ENCODE results near the gene MSTN. TPM values are rescaled to one million over a fixed set of nuclear protein-coding genes. Genes with fewer than 3 reads are reported as not detected.

The MSTN gene
- total and polyA plus RNA-seq, 12 donors = 0.14 to 3.8 (median 0.57) TPM; not detected in 1

DNA sequence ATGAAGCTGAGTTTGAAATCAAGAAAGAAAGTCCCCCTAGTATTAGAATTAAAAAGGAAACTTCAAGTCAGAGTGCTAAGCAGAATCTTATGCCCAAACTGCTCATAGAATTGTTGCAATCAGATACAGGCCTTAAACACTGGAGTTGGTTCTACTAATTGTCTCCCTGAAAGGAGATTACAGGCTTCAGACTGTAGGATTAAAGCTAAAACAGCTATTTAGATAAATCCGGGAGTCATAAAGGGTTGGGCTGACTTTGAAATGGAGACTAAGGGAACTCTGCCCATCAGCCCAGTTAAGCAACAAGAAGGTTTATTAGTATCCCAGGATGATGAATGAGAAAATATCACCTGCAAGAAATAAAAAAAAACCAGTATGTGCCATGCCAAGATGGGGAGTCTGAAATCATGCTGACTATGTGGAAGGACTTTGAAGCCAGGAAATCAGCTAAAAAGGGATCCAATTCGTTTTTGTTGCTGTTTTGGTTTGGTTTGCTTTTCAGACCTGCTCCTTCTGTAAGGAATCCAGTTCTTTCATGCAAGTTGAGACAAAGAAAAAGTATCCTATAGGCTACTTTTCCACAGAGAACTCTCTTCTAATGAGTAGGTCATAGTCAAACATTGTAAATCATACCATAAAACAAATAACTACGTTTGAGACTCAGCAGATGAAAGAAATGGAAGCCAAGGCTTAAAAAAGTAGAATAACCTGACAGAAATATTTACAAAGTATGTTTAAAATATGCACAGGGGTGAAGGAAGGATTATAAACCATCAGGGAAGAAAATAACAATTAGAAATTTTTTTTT is 37.6 kb upstream of the MSTN start:
- Histone ChIP-seq H3K9me3 (replicated peaks in 1 of 3) (no peaks in the 10 kb centered on the region), H3K4me3 (no peak overlapping the region), H3K27me3 (no peaks in the 10 kb centered on the region), H3K4me1 (replicated peaks in 1 of 2) (no peaks in the 10 kb centered on the region), H3K27ac (no peak overlapping the region), H3K36me3 (replicated peaks in 1 of 2) (no peaks in the 10 kb centered on the region)
- intact Hi-C loops (cut with DNase I) = loop anchor here in 1 of 2 donors (10.0 kb wide), 1 partner anchor 275 kb away; no protein-coding TSS in a partner anchor
- 56 to 73% (median 64%) methylated on average over 3 of the region's 3 CpGs for WGBS, 4 donors
- no peak for DNase-seq
- TF ChIP-seq, protein P1, sequence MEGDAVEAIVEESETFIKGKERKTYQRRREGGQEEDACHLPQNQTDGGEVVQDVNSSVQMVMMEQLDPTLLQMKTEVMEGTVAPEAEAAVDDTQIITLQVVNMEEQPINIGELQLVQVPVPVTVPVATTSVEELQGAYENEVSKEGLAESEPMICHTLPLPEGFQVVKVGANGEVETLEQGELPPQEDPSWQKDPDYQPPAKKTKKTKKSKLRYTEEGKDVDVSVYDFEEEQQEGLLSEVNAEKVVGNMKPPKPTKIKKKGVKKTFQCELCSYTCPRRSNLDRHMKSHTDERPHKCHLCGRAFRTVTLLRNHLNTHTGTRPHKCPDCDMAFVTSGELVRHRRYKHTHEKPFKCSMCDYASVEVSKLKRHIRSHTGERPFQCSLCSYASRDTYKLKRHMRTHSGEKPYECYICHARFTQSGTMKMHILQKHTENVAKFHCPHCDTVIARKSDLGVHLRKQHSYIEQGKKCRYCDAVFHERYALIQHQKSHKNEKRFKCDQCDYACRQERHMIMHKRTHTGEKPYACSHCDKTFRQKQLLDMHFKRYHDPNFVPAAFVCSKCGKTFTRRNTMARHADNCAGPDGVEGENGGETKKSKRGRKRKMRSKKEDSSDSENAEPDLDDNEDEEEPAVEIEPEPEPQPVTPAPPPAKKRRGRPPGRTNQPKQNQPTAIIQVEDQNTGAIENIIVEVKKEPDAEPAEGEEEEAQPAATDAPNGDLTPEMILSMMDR (IDR thresholded peaks at IDR 0.05) = no peak
- no peak for TF ChIP-seq POLR2A (IDR thresholded peaks at IDR 0.05)

DNA sequence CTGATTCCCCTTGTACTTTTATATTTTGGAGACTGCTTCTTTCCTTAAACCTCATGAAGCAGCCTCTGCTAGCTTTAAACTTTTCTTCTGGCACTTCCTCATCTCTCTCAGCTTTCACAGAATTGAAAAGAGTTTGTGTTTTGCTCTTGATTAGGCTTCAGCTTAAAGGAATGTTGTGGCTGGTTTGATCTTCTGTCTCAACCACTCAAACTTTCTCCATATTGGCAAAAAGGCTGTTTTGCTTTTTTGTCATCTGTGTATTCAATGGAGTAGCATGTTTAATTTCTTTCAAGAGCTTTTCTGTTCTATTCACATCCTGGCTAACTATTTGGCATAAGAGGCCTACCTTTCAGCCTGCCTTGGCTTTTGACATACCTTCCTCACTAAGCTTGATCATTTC is 36.3 kb upstream of the MSTN start:
- H3K4me3 ChIP-seq = no peak overlapping the region
- H3K27me3 ChIP-seq = no peaks in the 10 kb centered on the region
- no peak for DNase-seq
- H3K9me3 ChIP-seq (replicated peaks in 1 of 3) = no peaks in the 10 kb centered on the region
- TF ChIP-seq POLR2A (IDR thresholded peaks at IDR 0.05) = no peak
- TF ChIP-seq, protein P1 (IDR thresholded peaks at IDR 0.05) = no peak
- H3K36me3 ChIP-seq (replicated peaks in 1 of 2) = no peaks in the 10 kb centered on the region
- no peak overlapping the region for H3K27ac ChIP-seq
- peaks cover 0 to 8% of the 10 kb centered on the region in 2 donors for H3K4me1 ChIP-seq (replicated peaks in 1 of 2)
- intact Hi-C loops (cut with DNase I) = loop anchor here in 1 of 2 donors (10.0 kb wide), 1 partner anchor 276 kb away; no protein-coding TSS in a partner anchor

DNA sequence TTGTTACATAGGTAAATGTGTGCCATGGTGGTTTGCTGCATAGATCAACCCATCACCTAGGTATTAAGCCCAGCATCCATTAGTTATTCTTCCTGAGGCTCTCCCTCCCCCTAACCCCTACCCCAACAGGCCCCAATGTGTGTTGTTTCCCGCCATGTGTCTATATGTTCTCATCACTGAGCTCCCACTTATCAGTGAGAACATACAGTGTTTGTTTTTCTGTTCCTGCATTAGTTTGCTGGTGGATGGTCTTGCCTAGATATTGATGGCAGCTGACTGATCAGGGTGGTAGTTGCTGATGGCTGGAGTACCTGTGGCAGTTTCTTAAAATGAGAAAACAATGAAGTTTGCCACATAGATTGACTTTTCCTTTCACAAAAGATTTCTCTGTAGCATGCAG is 34.6 kb upstream of the MSTN start:
- peaks cover 0 to 14% of the 10 kb centered on the region in 2 donors for H3K4me1 ChIP-seq (replicated peaks in 1 of 2)
- no peaks in the 10 kb centered on the region for H3K9me3 ChIP-seq (replicated peaks in 1 of 3)
- TF ChIP-seq, protein P1 (IDR thresholded peaks at IDR 0.05) = no peak
- TF ChIP-seq POLR2A (IDR thresholded peaks at IDR 0.05) = no peak
- 95 to 100% (median 98%) methylated on average over 1 of the region's 1 CpG for WGBS, 4 donors
- no peaks in the 10 kb centered on the region for H3K27me3 ChIP-seq
- no peak overlapping the region for H3K27ac ChIP-seq
- no peak overlapping the region for H3K4me3 ChIP-seq
- intact Hi-C loops (cut with DNase I) = loop anchor here in 1 of 2 donors (10.0 kb wide), 1 partner anchor 278 kb away; no protein-coding TSS in a partner anchor
- no peak for DNase-seq
- H3K36me3 ChIP-seq (replicated peaks in 1 of 2) = no peaks in the 10 kb centered on the region

DNA sequence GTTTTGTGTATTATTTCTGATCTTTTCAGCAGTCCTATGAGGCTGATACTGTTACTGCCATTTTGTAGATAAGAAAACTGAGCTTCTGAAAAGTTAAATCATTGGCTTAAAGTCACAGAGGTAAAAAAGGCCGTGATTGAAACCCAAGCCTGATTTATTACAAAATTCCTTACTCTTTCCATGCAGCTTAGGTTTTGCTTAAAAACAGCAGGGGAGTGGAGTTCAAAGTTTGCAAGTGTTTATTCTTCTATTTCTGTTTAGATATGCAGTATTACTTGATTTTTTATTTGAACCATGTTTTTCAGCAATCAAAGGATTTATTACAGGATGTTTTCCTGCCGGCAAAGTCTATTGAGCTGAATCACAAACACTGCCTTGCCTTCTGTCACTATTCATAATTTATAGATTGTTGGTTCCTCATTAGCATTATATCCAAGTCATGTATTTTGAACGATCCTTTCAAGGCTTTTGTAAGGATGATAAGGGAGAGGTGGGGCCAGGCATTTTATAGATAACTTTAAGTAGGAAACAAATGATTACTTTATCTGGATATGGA is 31.9 kb upstream of the MSTN start:
- H3K27me3 ChIP-seq = no peaks in the 10 kb centered on the region
- DNase-seq = no peak
- H3K27ac ChIP-seq = peak overlapping the region in 3 of 5 donors; percentile 27 to 35 (median 33)
- H3K36me3 ChIP-seq (replicated peaks in 1 of 2) = no peaks in the 10 kb centered on the region
- H3K4me1 ChIP-seq (replicated peaks in 1 of 2) = peaks cover 0 to 22% of the 10 kb centered on the region in 2 donors
- TF ChIP-seq POLR2A (IDR thresholded peaks at IDR 0.05) = no peak
- TF ChIP-seq, protein P1 (IDR thresholded peaks at IDR 0.05) = no peak
- no peaks in the 10 kb centered on the region for H3K9me3 ChIP-seq (replicated peaks in 1 of 3)
- no peak overlapping the region for H3K4me3 ChIP-seq
- intact Hi-C loops (cut with DNase I) = loop anchor here in 1 of 2 donors (10.0 kb wide), 1 partner anchor 280 kb away; no protein-coding TSS in a partner anchor
- WGBS, 4 donors = 6 to 12% (median 9%) methylated on average over 3 of the region's 3 CpGs

All from adrenal gland (tissue), 12 donors.